Measurements from ENCODE around the gene FHIT.

Gene FHIT

GRCh38 chr3:60000311-60001105 lies 1250.7 kb downstream of the FHIT start:
- no peak for DNase-seq (ENCODE audit: low read depth in 2 of 2)

GRCh38 chr3:59998058-59998457 lies 1253.2 kb downstream of the FHIT start:
- DNase-seq (ENCODE audit: low read depth in 2 of 2), result no peak

- DNase-seq (ENCODE audit: low read depth in 2 of 2), result no peak
These were observed 1253.7 kb downstream of the FHIT start for GRCh38 chr3:59997583-59997982.

- no peak for DNase-seq (ENCODE audit: low read depth in 2 of 2)
These were observed 1255.2 kb downstream of the FHIT start for GRCh38 chr3:59996056-59996455.

- no peak for DNase-seq (ENCODE audit: low read depth in 2 of 2)
These were observed 1255.7 kb downstream of the FHIT start for GRCh38 chr3:59995563-59995962.

- no peak for DNase-seq (ENCODE audit: low read depth in 2 of 2)
These were observed 1256.4 kb downstream of the FHIT start for GRCh38 chr3:59994732-59995304.

DNA sequence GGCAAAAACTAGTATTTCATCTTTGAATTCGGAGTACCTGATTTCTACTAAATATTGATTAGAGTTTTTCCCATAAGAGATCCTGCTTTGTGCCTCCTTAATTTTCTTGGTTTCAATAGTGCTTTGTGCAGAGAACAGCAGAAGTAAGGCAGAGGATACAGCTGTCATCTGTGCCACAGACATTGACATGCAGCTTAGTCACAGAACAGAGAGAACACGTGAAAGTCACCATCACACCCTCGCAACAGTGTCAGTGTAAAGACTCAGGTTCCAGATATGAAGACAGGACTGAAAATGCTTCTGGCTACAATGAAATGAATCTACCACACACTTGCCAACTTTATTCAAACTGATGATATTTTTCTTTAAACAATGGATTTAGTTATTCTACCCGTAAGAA lies 1258.7 kb downstream of the FHIT start:
- no peak for DNase-seq (ENCODE audit: low read depth in 2 of 2)

DNA sequence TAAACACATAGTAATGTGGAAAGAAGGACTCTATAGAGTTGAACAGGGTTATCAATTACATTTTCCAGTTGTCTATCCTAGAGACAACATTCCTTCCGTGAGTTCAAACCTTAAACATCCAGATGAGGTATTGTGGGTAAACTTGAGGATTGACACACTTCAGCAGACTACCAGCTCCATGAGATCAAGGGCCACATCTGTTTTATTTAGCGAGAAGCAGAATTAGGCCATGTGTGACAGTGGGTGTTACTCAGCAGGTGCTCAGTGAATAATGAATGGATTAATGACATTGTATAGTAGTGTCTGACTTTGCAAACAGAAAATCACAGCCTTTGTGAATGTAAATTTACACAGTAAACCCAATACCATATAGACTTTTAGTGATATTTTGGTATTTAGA lies 1260.3 kb downstream of the FHIT start:
- DNase-seq (ENCODE audit: low read depth in 2 of 2), result no peak

DNA sequence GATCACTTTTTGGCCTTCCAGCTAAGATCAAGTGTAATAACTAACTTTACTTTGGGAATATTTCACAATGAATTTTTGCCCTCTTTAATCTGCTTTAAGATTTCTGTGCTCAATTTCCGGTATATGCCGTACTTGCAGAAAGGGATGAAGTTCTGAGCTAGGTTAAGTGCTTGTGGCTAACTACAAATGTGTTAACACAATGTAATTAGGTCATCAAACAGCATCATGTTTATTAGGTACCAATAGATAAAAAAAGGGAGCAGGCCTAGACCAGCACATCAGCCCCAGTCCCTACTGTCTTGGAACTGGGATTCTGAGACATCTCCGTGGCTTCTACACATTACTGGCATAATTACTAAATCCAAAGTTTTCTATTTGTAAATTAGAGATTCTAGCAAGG lies 1268.7 kb downstream of the FHIT start:
- no peak for DNase-seq (ENCODE audit: low read depth in 2 of 2)

GRCh38 chr3:59981377-59981776 lies 1269.9 kb downstream of the FHIT start:
- DNase-seq (ENCODE audit: low read depth in 2 of 2), result no peak

DNA sequence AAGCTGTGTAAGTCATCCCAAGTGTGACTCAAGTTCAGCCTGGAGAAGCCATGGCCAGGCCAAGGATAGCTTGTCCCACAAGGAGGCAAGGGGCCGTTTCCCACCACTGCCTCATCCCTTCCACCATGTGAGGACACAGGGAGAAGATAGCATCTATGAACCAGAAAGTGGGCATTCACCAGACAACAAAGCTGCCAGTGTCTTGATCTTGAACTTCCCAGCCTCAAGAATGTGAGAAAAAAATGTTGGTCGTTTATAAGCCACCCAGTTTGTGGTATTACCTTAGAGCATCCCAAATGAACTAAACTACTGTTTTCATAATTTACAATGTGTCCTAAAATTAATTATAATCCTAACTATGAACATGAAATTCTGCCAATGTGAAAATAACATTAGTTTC lies 1270.7 kb downstream of the FHIT start:
- DNase-seq (ENCODE audit: low read depth in 2 of 2), result no peak

DNA sequence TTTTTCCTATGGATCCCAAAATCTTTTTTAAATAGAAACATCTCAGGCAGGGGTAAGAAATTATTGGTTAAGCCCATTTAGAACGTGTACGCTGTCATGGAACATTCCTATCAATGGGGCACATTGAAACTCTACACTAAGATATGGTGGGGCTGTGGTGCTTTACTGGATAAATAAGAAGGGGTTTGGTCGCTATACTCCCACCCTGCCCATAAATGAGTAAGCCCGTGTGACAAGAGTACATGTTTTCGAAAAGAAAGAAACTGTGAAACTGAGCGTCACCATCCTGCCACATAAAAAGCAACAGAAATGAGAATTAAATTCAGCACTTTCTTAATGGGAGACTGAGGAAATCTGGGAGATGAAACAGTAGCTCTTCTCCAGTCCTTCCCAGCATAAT lies 1271.7 kb downstream of the FHIT start:
- no peak for DNase-seq (ENCODE audit: low read depth in 2 of 2)

- no peak for DNase-seq (ENCODE audit: low read depth in 2 of 2)
These were observed 1272.3 kb downstream of the FHIT start for GRCh38 chr3:59978979-59979378.

DNA sequence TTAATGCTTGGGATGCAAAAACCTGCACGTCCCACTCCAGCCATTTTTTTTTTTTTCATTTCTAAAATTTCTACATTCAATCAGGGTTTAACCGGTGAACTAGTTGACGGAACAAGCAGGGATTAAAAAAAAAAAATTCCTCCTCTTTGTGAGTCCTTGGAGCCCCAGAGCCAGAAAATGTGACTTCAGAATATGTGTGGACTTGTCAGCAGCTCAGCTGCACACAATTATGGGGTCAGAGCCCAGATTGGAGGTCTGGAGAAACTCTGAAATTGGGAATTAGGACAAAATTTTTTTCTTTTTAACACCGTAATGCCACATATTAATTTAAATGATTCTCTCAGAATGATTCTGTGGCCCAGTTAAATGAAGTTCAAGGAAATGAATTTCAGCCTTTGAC lies 1280.5 kb downstream of the FHIT start:
- no peak for DNase-seq (ENCODE audit: low read depth in 2 of 2)

DNA sequence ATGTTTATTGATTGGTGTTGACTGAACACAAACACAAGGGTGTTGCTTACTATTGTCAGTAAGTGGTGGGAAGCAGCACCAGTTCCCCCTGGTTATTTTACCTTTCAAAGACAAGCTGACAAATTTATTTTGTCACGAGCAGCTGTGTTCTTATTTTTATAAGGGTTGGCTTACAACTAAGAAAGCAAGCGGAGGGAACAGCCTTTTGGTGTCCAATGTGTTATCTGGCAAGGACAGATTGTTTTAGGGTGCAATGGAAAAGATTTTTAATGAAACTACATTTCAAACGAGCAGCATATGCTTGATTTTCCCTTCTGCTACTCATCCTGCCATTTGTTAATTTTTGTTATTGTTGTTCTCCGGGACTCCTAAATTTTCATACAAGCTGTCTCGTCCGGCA lies 1280.9 kb downstream of the FHIT start:
- no peak for DNase-seq (ENCODE audit: low read depth in 2 of 2)

- no peak for DNase-seq (ENCODE audit: low read depth in 2 of 2)
These were observed 1282.7 kb downstream of the FHIT start for GRCh38 chr3:59968513-59969045.

GRCh38 chr3:59963676-59964075 lies 1287.6 kb downstream of the FHIT start:
- no peak for DNase-seq (ENCODE audit: low read depth in 2 of 2)

DNA sequence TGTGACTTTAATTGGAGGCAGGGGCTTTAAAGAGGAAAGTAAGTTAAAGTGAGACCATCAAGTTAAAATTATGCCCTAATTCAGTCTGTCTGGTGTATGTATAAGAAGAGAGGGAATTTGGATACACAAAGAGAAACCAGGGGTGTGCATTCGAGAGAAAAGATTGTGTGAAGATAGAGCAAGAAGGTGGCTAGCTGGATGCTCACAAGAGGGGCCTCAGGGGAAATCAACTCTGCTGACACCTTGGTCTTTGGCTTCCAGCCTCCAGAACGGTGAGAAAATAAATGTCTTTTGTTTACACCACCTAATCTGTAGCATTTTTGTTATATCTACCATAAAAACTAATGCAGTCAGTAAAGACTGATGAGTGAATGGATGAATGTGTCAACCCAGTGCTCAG lies 1294.1 kb downstream of the FHIT start:
- no peak for DNase-seq (ENCODE audit: low read depth in 2 of 2)

DNA sequence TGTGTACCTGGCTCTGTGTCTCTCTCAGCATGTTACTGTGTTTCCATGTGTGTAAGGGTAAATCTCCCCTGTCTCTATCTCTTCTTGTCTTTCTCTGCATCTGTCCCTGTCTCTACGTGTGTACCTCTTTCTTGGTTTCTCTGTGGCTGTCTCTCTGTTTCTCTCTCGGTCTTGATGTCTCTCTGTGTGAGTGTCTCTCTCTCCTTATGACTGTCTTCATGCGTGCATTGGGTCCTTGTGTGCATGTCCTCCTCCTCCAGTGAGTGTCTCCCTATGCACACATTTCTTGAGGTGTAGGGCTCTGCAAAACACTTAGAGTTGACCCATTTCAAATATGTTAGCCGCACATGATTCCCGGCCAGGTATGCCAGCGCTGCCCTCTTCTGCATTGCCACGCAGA lies 1298.1 kb downstream of the FHIT start:
- no peak for DNase-seq (ENCODE audit: low read depth in 2 of 2)

GRCh38 chr3:59949311-59949710 lies 1301.9 kb downstream of the FHIT start:
- DNase-seq (ENCODE audit: low read depth in 2 of 2), result no peak

DNA sequence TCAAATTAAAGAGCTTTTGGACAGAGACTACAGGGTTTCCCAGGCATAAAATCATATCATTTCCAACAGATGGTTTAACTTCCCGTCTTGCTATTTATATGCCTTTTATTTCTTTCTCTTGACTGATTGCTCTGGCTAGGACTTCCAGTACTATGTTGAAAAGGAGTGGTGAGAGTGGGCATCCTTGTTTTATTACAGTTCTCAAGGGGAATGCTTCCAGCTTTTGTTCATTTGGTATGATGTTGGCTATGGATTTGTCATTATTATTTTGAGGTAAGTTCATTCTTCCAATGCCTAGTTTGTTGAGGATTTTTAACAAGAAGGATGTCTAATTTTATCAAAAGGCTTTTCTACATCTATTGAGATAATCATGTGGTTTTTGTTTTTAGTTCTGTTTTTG lies 1304.9 kb downstream of the FHIT start:
- DNase-seq (ENCODE audit: low read depth in 2 of 2), result no peak

GRCh38 chr3:59940718-59941117 lies 1310.5 kb downstream of the FHIT start:
- DNase-seq (ENCODE audit: low read depth in 2 of 2), result no peak

GRCh38 chr3:59939826-59940426 lies 1311.3 kb downstream of the FHIT start:
- DNase-seq (ENCODE audit: low read depth in 2 of 2), result no peak

Measured in stimulated activated CD8-positive, alpha-beta memory T cell treated with anti-CD3 and anti-CD28 coated beads, Interleukin-2, amount 100 ng/mL, for 1 hour (primary cell).